ENCODE data around the gene DPP9. TPM values are rescaled to one million over a fixed set of nuclear protein-coding genes. Genes with fewer than 3 reads are reported as not detected.
A peak's percentile ranks its signal among the peaks of the same experiment; 100 is the strongest.

The DPP9 gene
- total and polyA plus RNA-seq, 2 of the 13 experiments (the other 11 are each of a cell fraction or from before 2014, with no cell fraction given) = 8.4 to 25.8 TPM

- peak; percentile 87 for TF ChIP-seq PITX1 (CRISPR knock-in tag; IDR thresholded peaks at IDR 0.05)
- TF ChIP-seq PREB (CRISPR knock-in tag; IDR thresholded peaks at IDR 0.05) = no peak
- peak; percentile 63; the same call in 1 of the 2 replicates for TF ChIP-seq PLSCR1 (CRISPR knock-in tag; IDR thresholded peaks at IDR 0.05; ENCODE audit: borderline replicate concordance)
- TF ChIP-seq ZNF557 (CRISPR knock-in tag; IDR thresholded peaks at IDR 0.05) = peak; percentile 91
- peak; percentile 85; the same call in 1 of the 2 replicates for TF ChIP-seq ZZZ3 (CRISPR knock-in tag; IDR thresholded peaks at IDR 0.05; ENCODE audit: borderline replicate concordance)
- TF ChIP-seq CBX5 (CRISPR knock-in tag; IDR thresholded peaks at IDR 0.05; ENCODE audit: borderline replicate concordance) = 0 out of 2 replicates have a peak, but pooled peaks have one; percentile 86
- TF ChIP-seq TRAFD1 (CRISPR knock-in tag; IDR thresholded peaks at IDR 0.05; ENCODE audit: borderline replicate concordance) = no peak
- peak; percentile 99 for TF ChIP-seq BHLHE40 (IDR thresholded peaks at IDR 0.05; ENCODE audit: low read length)
- peak; percentile 47; the same call in 1 of the 2 replicates for TF ChIP-seq ZKSCAN1 (IDR thresholded peaks at IDR 0.05; ENCODE audit: low read length)
- TF ChIP-seq XRCC5 (optimal IDR thresholded peaks at IDR 0.05; ENCODE audit: low read length) = peak; percentile 95
- TF ChIP-seq NR2F2 (IDR thresholded peaks at IDR 0.05; ENCODE audit: borderline replicate concordance, low read depth) = peak; percentile 72; the same call in 1 of the 2 replicates
- peak; percentile 93 for TF ChIP-seq RBM22 (optimal IDR thresholded peaks at IDR 0.05; ENCODE audit: low read length)
- TF ChIP-seq ZNF749 (CRISPR knock-in tag; IDR thresholded peaks at IDR 0.05; ENCODE audit: borderline replicate concordance) = 0 out of 2 replicates have a peak, but pooled peaks have one; percentile 30
- TF ChIP-seq THAP7 (CRISPR knock-in tag; IDR thresholded peaks at IDR 0.05) = peak; percentile 52; the same call in 1 of the 2 replicates
- TF ChIP-seq DBP (CRISPR knock-in tag; IDR thresholded peaks at IDR 0.05; ENCODE audit: not compliant biosample characterization) = peak; percentile 53
- no peak for TF ChIP-seq RNF219 (CRISPR knock-in tag; IDR thresholded peaks at IDR 0.05)
- peak; percentile 66 for TF ChIP-seq NR2F6 (IDR thresholded peaks at IDR 0.05)
- peak; percentile 77; the same call in 1 of the 2 replicates for TF ChIP-seq NR2F6 (CRISPR knock-in tag; IDR thresholded peaks at IDR 0.05)
- TF ChIP-seq ZNF674 (CRISPR knock-in tag; IDR thresholded peaks at IDR 0.05; ENCODE audit: low read depth) = no peak; the same call in 1 of the 2 replicates
- TF ChIP-seq ZNF784 (CRISPR knock-in tag; IDR thresholded peaks at IDR 0.05; ENCODE audit: borderline replicate concordance) = peak; percentile 65; the same call in 1 of the 2 replicates
These were observed at the start of gene DPP9 (continued) for GRCh38 chr19:4723595-4724514.
